Measurements from ENCODE around the gene PLK1. TPM values are rescaled to one million over a fixed set of nuclear protein-coding genes. Genes with fewer than 3 reads are reported as not detected.

The PLK1 gene
- total RNA-seq, 4 donors from 2014 or later: 2.4 to 5.9 (median 4.4) TPM

DNA sequence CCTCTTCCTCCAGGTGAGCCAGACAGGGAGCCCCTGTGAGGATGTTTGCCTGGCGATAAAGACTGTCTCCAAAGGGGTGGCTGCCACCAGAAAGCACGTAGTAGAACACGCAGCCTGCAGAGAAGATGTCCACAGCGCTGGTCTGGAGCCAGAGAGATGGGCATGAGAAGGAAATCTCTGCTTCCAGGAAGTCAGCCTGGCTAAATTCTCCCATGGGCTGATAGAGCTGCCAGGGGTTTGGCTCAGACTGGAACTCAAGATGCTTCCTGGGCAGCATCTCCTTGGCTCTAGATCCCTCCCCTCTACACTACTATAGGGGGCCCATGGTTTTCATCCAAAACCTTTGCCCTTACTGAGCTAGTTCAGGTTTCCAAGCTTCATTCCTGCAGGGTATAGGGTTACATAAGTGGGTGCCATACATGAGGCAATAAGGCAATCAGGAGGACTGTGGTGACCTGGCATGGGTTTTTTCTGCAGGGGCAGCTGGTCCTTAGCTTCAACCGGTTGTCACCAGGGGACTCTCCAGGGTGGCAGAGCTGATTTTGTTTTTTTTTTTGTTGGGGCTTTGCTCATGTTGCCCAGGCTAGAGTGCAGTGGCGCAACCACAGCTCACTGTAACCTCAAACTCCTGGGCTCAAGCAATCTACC, 13.6 kb downstream of the PLK1 start:
- intact Hi-C loops (cut with DNase I; ENCODE audit: low total_unique reads): no loop called here
- H3K4me3 ChIP-seq (ENCODE audit: low read depth, poor library complexity, severe bottlenecking): no peak overlapping the region
- 90 to 98% methylated on average over 6 of the region's 6 CpGs for WGBS, 2 donors
- no peak for DNase-seq (ENCODE audit: low spot score in 2 of 2)
- TF ChIP-seq, protein P1, sequence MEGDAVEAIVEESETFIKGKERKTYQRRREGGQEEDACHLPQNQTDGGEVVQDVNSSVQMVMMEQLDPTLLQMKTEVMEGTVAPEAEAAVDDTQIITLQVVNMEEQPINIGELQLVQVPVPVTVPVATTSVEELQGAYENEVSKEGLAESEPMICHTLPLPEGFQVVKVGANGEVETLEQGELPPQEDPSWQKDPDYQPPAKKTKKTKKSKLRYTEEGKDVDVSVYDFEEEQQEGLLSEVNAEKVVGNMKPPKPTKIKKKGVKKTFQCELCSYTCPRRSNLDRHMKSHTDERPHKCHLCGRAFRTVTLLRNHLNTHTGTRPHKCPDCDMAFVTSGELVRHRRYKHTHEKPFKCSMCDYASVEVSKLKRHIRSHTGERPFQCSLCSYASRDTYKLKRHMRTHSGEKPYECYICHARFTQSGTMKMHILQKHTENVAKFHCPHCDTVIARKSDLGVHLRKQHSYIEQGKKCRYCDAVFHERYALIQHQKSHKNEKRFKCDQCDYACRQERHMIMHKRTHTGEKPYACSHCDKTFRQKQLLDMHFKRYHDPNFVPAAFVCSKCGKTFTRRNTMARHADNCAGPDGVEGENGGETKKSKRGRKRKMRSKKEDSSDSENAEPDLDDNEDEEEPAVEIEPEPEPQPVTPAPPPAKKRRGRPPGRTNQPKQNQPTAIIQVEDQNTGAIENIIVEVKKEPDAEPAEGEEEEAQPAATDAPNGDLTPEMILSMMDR (IDR thresholded peaks at IDR 0.05): no peak
- no peak for TF ChIP-seq POLR2A (IDR thresholded peaks at IDR 0.05)

DNA sequence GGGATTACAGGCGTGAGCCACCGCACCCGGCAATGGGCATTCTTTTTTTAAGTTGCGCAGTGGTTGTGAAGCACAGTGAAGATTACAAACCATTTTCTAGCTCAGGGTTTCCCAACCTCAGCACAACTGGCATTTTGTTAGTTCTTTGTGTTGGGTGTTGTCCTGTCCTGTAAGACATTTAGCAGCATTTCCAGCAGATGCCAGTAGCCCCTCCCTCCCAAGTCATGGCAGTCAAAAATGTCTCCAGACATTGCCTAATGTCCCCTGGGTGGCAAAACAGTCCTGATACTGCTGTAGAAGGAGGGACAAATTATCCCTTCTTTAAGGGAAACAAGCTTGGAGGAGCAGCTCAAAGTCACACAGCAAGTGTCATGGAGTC, 15.6 kb downstream of the PLK1 start:
- TF ChIP-seq, protein P1 (IDR thresholded peaks at IDR 0.05): no peak
- no peak for TF ChIP-seq POLR2A (IDR thresholded peaks at IDR 0.05)
- whole genome bisulfite sequencing, 2 donors: 90 to 100% methylated on average over 4 of the region's 4 CpGs
- DNase-seq (ENCODE audit: low spot score in 2 of 2): no peak
- intact Hi-C loops (cut with DNase I; ENCODE audit: low total_unique reads): no loop called here
- H3K4me3 ChIP-seq (ENCODE audit: low read depth, poor library complexity, severe bottlenecking): no peak overlapping the region

DNA sequence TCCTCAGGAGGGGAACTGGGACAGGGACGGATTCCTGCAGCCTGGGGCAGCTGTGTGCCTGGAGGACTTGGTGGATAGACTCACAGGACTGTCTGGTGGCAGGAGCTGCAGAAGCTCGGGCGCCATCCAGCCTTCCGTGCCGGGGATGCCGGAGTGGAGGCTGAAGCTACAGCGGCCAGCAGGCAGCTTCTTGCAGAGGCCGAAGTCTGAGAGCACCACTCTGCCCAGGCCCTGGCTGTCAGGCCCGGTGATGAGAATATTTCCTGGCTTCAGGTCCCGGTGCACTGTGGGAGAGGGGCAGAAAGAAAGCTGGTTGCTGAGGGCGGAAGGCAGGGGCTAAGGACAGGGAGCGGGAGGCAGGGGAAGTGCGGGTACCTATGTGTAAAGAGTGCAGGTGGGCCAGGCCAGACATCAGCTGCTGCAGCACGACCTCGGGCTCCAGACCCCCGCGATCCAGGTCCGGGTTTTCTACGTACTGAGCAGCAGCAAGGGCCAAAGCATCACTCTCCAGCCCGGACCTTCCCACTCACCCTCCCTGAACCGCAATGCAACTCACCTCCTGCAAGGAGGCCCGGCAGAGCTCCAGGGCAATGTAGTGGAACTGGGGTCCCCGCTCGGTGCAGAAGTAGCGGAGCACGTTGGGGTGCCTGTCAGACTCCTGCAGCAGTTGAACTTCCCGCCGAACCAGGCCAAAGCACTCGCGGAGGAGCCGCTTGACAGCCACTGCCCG, 16.1 kb downstream of the PLK1 start:
- intact Hi-C loops (cut with DNase I; ENCODE audit: low total_unique reads): no loop called here
- TF ChIP-seq POLR2A (IDR thresholded peaks at IDR 0.05): no peak
- TF ChIP-seq, protein P1 (IDR thresholded peaks at IDR 0.05): no peak
- no peak for DNase-seq (ENCODE audit: low spot score in 2 of 2)
- H3K4me3 ChIP-seq (ENCODE audit: low read depth, poor library complexity, severe bottlenecking): no peak overlapping the region
- 17 to 23% methylated on average over 31 to 32 of the region's 32 CpGs for WGBS, 2 donors

DNA sequence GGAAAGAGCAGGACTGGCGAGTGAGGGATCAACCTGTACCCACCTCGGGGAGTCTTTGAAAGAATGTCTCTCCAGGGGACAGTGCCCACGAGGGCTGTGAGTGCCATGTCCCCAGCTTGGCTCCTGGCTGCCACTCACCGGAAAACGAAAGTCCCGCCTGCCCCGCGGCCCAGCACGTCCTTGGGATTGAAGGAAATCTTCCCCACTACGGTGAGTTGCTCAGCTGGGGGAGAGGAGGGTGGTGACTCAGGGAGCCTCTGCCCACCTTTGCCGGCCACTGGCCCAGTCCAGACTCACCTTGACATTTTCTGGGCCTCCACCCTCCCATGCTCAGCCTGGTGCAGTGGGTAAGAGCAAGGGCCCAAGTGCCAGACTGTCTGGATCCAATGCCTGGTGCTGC, 17.1 kb downstream of the PLK1 start:
- WGBS, 2 donors: 86 to 87% methylated on average over 10 to 11 of the region's 11 CpGs
- intact Hi-C loops (cut with DNase I; ENCODE audit: low total_unique reads): no loop called here

DNA sequence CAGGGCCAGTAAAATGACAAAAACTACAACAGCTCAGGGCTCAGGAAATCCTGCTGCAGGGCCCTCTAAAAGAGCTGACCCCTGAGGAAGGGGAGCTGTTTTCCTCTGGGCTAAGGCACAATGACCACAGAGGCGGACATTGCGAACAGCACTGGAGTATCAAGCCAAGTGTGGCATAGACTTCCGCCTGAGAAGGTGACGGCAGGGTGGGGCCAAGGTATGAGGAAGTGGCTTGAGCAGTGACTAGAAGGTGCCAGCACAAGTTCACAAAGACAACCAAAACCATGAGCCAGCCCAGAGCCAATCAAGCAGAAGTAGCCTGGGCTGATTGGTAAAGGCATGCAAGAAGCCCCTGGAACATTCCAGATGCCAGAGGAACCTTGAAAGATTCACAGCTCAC, 20.4 kb downstream of the PLK1 start:
- no peak for DNase-seq (ENCODE audit: low spot score in 2 of 2)
- no peak overlapping the region for H3K4me3 ChIP-seq (ENCODE audit: low read depth, poor library complexity, severe bottlenecking)

More for the DNA sequence above, 17.1 kb downstream of the PLK1 start:
- no peak for TF ChIP-seq POLR2A (IDR thresholded peaks at IDR 0.05)
- TF ChIP-seq, protein P1 (IDR thresholded peaks at IDR 0.05): no peak
- no peak for DNase-seq (ENCODE audit: low spot score in 2 of 2)
- no peak overlapping the region for H3K4me3 ChIP-seq (ENCODE audit: low read depth, poor library complexity, severe bottlenecking)

More for the DNA sequence above, 20.4 kb downstream of the PLK1 start:
- WGBS, 2 donors: 70 to 79% methylated on average over 4 of the region's 4 CpGs
- intact Hi-C loops (cut with DNase I; ENCODE audit: low total_unique reads): no loop called here
- TF ChIP-seq, protein P1 (IDR thresholded peaks at IDR 0.05): no peak
- no peak for TF ChIP-seq POLR2A (IDR thresholded peaks at IDR 0.05)

All from lower leg skin (tissue), 4 donors.